Activated naive CD4-positive, alpha-beta T cell treated with anti-CD3 and anti-CD28 coated beads for 36 hours (primary cell): ENCODE measurements around the gene MARS1. TPM values are rescaled to one million over a fixed set of nuclear protein-coding genes. Genes with fewer than 3 reads are reported as not detected.
"Not testable (repeated sequence)": the region's sequence is repeated elsewhere in the genome, so short reads cannot be mapped to it uniquely, and the experiment has no call there.

Experiments
- CTCF ChIA-PET: fragments of 350-600 bp; sonication (Branson Sonifier 250); formaldehyde crosslinking; loops from one replicate; lab custom pipeline; 2021; ENCODE audit warnings: antibody characterized with exemption; lab: Charles Lee
- DNase-seq: peaks from one replicate; pipeline ENCODE4 v3.0.0-alpha.2; 2020
- H3K27ac Mint-ChIP-seq: one replicate; pipeline ENCODE4 v1.8.0; 2021; ENCODE audit warnings: mild to moderate bottlenecking, mixed read lengths
- H3K27me3 Mint-ChIP-seq: one replicate; pipeline ENCODE4 v1.8.0; 2021; ENCODE audit warnings: low read depth, mixed read lengths
- H3K36me3 Mint-ChIP-seq: one replicate; pipeline ENCODE4 v1.8.0; 2021; ENCODE audit warnings: low read depth, mixed read lengths
- H3K4me1 Mint-ChIP-seq: one replicate; pipeline ENCODE4 v1.8.0; 2021; ENCODE audit warnings: low read depth, mixed read lengths
- H3K4me3 Mint-ChIP-seq: one replicate; pipeline ENCODE4 v1.8.0; 2021; ENCODE audit warnings: mild to moderate bottlenecking, moderate library complexity, mixed read lengths
- H3K9me3 Mint-ChIP-seq: one replicate; pipeline ENCODE4 v1.8.0; 2021; ENCODE audit warnings: mixed read lengths
- intact Hi-C: fragments of 100-400 bp; cut with micrococcal nuclease; formaldehyde crosslinking; loops from one replicate; pipeline ENCODE4 v1.15.1; 2023
- total RNA-seq, 2 experiments: library from RNA; stranded (reverse); gene quantifications; one replicate each; pipeline ENCODE4 v1.2.3, GENCODE V29; 2021

MARS1 gene
- total RNA-seq, 2 experiments from 2014 or later, result 481 to 489 TPM

- H3K9me3 Mint-ChIP-seq, result no peaks in the 10 kb centered on the region
- H3K27ac Mint-ChIP-seq, result peak overlapping the region; percentile 7
- no peaks in the 10 kb centered on the region for H3K27me3 Mint-ChIP-seq
- DNase-seq, result no peak
- intact Hi-C loops, result no loop called here
- peaks cover 32% of the 10 kb centered on the region for H3K36me3 Mint-ChIP-seq
- no peak overlapping the region for H3K4me3 Mint-ChIP-seq
- CTCF ChIA-PET, result interaction anchor here (10.2 kb wide), 1 partner anchor 21 kb away, joined by 207 read pairs; the partner anchor contains the start of gene GLI1
- H3K4me1 Mint-ChIP-seq, result peaks cover 51% of the 10 kb centered on the region
Observed at GRCh38 chr12:57483466-57483865, 4.4 kb upstream of the MARS1 start.

- H3K4me3 Mint-ChIP-seq, result no peak overlapping the region
- DNase-seq, result no peak
- CTCF ChIA-PET, result interaction anchor here (0.6 to 1.8 kb wide), 3 partner anchors 9 to 65 kb away, joined by 3 to 13 read pairs (median 3); partner anchors contain the start of gene GLI1
- peaks cover 51% of the 10 kb centered on the region for H3K4me1 Mint-ChIP-seq
- H3K27me3 Mint-ChIP-seq, result no peaks in the 10 kb centered on the region
- H3K27ac Mint-ChIP-seq, result no peak overlapping the region
- intact Hi-C loops, result no loop called here
- H3K36me3 Mint-ChIP-seq, result peaks cover 41% of the 10 kb centered on the region
- H3K9me3 Mint-ChIP-seq, result no peaks in the 10 kb centered on the region
Observed at GRCh38 chr12:57485695-57486094, 2.2 kb upstream of the MARS1 start.

DNA sequence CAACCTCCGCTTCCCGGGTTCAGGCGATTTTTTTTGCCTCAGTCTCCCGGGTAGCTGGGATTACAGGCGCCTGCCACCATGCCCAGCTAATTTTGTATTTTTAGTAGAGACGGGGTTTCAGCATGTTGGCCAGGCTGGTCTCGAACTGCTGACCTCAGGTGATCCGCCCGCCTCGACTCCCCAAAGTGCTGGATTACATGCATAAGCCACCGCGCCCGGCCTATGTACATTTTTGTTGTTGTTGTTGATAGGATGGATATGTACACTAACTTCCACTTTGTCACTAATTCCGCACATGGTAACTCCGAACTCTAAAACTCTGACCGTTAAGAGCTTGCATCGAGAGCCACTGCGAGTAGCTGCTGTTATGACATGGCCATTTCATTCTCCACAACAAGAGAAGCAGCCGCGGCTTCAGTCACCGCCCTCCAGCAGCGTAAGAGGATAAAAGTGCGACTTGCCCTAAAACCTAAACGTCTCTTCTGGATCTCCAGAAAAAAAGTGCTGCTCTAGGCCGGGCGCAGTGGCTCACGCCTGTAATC, 742 bp upstream of the MARS1 start:
- Mint-ChIP-seq H3K9me3 (no peaks in the 10 kb centered on the region), H3K27me3 (no peaks in the 10 kb centered on the region), H3K4me1 (peaks cover 45% of the 10 kb centered on the region), H3K36me3 (peaks cover 45% of the 10 kb centered on the region), H3K27ac (no peak overlapping the region), H3K4me3 (no peak overlapping the region)
- no peak for DNase-seq
- intact Hi-C loops, result loop anchor here (1.0 kb wide), 4 partner anchors 9 to 207 kb away; partner anchors contain the start of genes DCTN2 and GLI1
- CTCF ChIA-PET, result interaction anchor here (1.1 to 1.8 kb wide), 4 partner anchors 10 to 28 kb away, joined by 3 to 13 read pairs (median 4); partner anchors contain the start of gene GLI1

DNA sequence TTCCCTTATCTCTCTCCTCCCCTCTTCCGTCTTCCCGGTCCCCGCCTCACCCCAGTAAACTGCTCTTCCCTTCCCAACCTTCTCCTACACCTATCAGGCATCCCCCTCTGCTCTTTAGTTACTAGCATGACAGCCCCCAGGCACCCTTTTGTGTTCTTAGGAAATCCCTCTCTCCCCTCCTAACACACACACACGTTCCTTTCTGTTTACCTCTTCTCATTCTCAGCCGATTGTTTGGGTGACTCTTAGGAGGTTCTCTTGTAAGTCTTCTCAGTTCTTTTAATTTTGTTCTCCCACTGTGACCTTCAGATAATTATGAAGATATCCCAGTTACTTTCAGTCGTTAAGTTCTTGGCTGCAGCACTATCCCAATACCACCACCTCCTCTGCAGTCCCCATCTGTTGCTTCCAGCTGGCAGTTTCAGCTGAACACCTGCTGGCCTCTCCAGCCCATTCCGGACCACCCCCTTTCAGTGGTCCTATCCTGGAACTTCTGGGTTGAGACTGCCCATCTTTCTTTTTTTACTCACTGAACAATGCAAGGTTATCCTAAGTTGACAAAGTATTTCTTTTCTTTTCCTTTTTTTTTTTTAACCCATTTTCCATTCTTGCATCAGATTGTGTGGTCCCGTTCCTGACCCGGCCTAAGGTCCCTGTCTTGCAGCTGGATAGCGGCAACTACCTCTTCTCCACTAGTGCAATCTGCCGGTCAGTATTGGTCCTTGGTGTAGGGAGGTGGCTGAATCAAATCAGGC, 711 bp downstream of the MARS1 start:
- CTCF ChIA-PET, result interaction anchor here (1.5 to 1.7 kb wide), 2 partner anchors 12 to 30 kb away, joined by 5 to 7 read pairs; no protein-coding TSS in a partner anchor
- Mint-ChIP-seq H3K4me3 (peak overlapping the region; percentile 97), H3K9me3 (no peaks in the 10 kb centered on the region), H3K4me1 (peaks cover 43% of the 10 kb centered on the region), H3K36me3 (peaks cover 49% of the 10 kb centered on the region), H3K27ac (peak overlapping the region; percentile 94), H3K27me3 (no peaks in the 10 kb centered on the region)
- intact Hi-C loops, result loop anchor here (1.0 kb wide), 1 partner anchor 32 kb away; the partner anchor contains the start of gene DDIT3
- no peak for DNase-seq

- Mint-ChIP-seq H3K36me3 (peaks cover 52% of the 10 kb centered on the region), H3K27ac (peak overlapping the region; percentile 94), H3K4me1 (peaks cover 43% of the 10 kb centered on the region), H3K27me3 (no peaks in the 10 kb centered on the region), H3K9me3 (no peaks in the 10 kb centered on the region), H3K4me3 (peak overlapping the region; percentile 97)
- CTCF ChIA-PET, result interaction anchor here (1.5 to 1.7 kb wide), 2 partner anchors 13 to 31 kb away, joined by 5 to 7 read pairs; no protein-coding TSS in a partner anchor
- intact Hi-C loops, result no loop called here
- no peak for DNase-seq
Observed at GRCh38 chr12:57489157-57489641, 1.3 kb downstream of the MARS1 start.

GRCh38 chr12:57490126-57490525, 2.3 kb downstream of the MARS1 start:
- Mint-ChIP-seq H3K27me3 (no peaks in the 10 kb centered on the region), H3K27ac (no peak overlapping the region), H3K4me3 (no peak overlapping the region), H3K36me3 (peaks cover 55% of the 10 kb centered on the region), H3K9me3 (no peaks in the 10 kb centered on the region), H3K4me1 (peaks cover 43% of the 10 kb centered on the region)
- no peak for DNase-seq
- intact Hi-C loops, result no loop called here
- CTCF ChIA-PET, result interaction anchor here (0.8 to 1.7 kb wide), 5 partner anchors 10 to 275 kb away, joined by 3 to 7 read pairs (median 3); partner anchors contain the start of gene ARHGAP9

GRCh38 chr12:57491393-57492280, 3.8 kb downstream of the MARS1 start:
- Mint-ChIP-seq H3K9me3 (no peaks in the 10 kb centered on the region), H3K27me3 (no peaks in the 10 kb centered on the region), H3K27ac (peak overlapping the region; percentile 68), H3K4me1 (peaks cover 43% of the 10 kb centered on the region), H3K4me3 (no peak overlapping the region), H3K36me3 (peaks cover 62% of the 10 kb centered on the region)
- CTCF ChIA-PET, result interaction anchor here (1.1 kb wide), 1 partner anchor 33 kb away, joined by 4 read pairs; no protein-coding TSS in a partner anchor
- intact Hi-C loops, result no loop called here
- no peak for DNase-seq

DNA sequence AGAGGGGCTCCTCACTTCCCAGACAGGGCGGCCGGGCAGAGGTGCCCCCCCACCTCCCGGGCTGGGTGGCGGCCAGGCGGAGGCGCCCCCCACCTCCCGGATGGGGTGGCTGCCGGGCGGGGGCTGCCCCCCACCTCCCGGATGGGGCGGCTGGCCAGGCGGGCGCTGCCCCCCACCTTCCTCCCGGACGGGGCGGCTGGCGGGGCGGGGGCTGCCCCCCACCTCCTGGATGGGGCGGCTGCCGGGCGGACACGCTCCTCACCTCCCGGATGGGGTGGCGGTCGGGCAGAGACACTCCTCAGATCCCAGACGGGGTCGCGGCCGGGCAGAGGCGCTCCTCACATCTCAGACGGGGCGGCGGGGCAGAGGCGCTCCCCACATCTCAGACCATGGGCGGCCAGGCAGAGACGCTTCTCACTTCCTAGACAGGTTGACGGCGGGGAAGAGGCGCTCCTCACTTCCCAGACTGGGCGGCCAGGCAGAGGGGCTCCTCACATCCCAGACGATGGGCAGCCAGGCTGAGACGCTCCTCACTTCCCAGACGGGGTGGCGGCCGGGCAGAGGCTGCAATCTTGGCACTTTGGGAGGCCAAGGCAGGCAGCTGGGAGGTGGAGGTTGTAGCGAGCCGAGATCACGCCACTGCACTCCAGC, 7.3 kb downstream of the MARS1 start:
- H3K4me3 Mint-ChIP-seq, H3K27ac Mint-ChIP-seq, H3K9me3 Mint-ChIP-seq, CTCF ChIA-PET, DNase-seq, H3K27me3 Mint-ChIP-seq, intact Hi-C loops: not testable (repeated sequence)
- Mint-ChIP-seq H3K36me3 (peaks cover 66% of the 10 kb centered on the region), H3K4me1 (peaks cover 24% of the 10 kb centered on the region)

DNA sequence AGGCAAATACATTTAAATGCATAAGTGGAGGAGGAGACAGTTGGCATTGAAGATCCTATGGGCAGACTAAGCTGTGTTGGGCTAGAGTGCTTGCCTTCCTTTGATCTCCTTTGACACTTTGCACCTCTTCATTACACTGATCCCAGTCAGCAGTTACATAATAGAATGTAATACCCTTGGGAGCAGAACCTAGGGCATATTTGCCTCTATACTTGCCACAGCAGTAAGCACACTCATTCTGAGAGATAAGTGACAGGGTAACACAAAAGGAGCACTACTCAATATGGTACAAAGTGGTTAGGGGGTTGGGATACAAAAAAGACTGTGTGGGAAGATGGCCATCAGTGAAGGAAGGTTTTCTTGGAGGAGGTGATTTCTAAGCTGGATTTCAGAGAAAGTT, 9.0 kb downstream of the MARS1 start:
- CTCF ChIA-PET, result interaction anchor here (0.6 to 1.2 kb wide), 2 partner anchors 13 to 56 kb away, joined by 3 to 7 read pairs; no protein-coding TSS in a partner anchor
- peaks cover 14% of the 10 kb centered on the region for H3K4me1 Mint-ChIP-seq
- no peak overlapping the region for H3K4me3 Mint-ChIP-seq
- no peaks in the 10 kb centered on the region for H3K27me3 Mint-ChIP-seq
- H3K9me3 Mint-ChIP-seq, result no peaks in the 10 kb centered on the region
- intact Hi-C loops, result no loop called here
- DNase-seq, result no peak
- H3K27ac Mint-ChIP-seq, result peak overlapping the region; percentile 6
- H3K36me3 Mint-ChIP-seq, result peaks cover 69% of the 10 kb centered on the region

- H3K4me3 Mint-ChIP-seq, result no peak overlapping the region
- peak overlapping the region; percentile 6 for H3K27ac Mint-ChIP-seq
- H3K36me3 Mint-ChIP-seq, result peaks cover 70% of the 10 kb centered on the region
- no peak for DNase-seq
- peaks cover 13% of the 10 kb centered on the region for H3K4me1 Mint-ChIP-seq
- no peaks in the 10 kb centered on the region for H3K27me3 Mint-ChIP-seq
- no peaks in the 10 kb centered on the region for H3K9me3 Mint-ChIP-seq
- CTCF ChIA-PET, result interaction anchor here (0.6 to 1.2 kb wide), 2 partner anchors 12 to 55 kb away, joined by 3 to 7 read pairs; no protein-coding TSS in a partner anchor
- intact Hi-C loops, result no loop called here
Observed at GRCh38 chr12:57497223-57498131, 9.6 kb downstream of the MARS1 start.
